Measurements from ENCODE around the gene TRIM58. TPM values are rescaled to one million over a fixed set of nuclear protein-coding genes. Genes with fewer than 3 reads are reported as not detected.

TRIM58 gene
- total RNA-seq (2022), result not detected in 2 replicates
- Bru-seq, nascent RNA, result not detected
- BruChase-seq, experiment 1, labeled RNA remaining after a 6-hour chase, result not detected
- percentile 4 among the genes with signal in this experiment for BruChase-seq, experiment 2, labeled RNA remaining after a 2-hour chase
- long read RNA-seq, result 0 reads

- Mint-ChIP-seq H3K9me3 (ENCODE audit: low read depth, unreplicated experiment) (peaks cover 30% of the 10 kb centered on the region), H3K27ac (ENCODE audit: unreplicated experiment) (no peak within 1 kb of the TSS), H3K4me3 (ENCODE audit: low read depth, unreplicated experiment) (no peak within 1 kb of the TSS), H3K27me3 (ENCODE audit: unreplicated experiment) (no peaks in the 10 kb centered on the region), H3K36me3 (ENCODE audit: insufficient read depth, unreplicated experiment) (no peaks in the 10 kb centered on the region), H3K4me1 (ENCODE audit: low read depth, unreplicated experiment) (no peaks in the 10 kb centered on the region)
- CTCF ChIA-PET, result no interaction called here
- BruUV-seq (replicated peaks), result no TSS peak
- intact Hi-C loops (cut with micrococcal nuclease; ENCODE audit: unreplicated experiment), result no loop called here
- no peak for DNase-seq
- no peak for TF ChIP-seq CTCF (IDR thresholded peaks at IDR 0.05; ENCODE audit: unreplicated experiment)
Observed at GRCh38 chr1:247857069-247857984, at the start of gene TRIM58. Gene TRIM58, plus strand, starts transcription at chr1:247857187. Its CDS starts 60 bp downstream, at chr1:247857247.

GRCh38 chr1:247812637-247813036 lies 44.4 kb upstream of the TRIM58 start:
- intact Hi-C loops (cut with micrococcal nuclease; ENCODE audit: unreplicated experiment), result no loop called here
- Mint-ChIP-seq H3K27me3 (ENCODE audit: unreplicated experiment) (no peaks in the 10 kb centered on the region), H3K4me1 (ENCODE audit: low read depth, unreplicated experiment) (no peaks in the 10 kb centered on the region), H3K9me3 (ENCODE audit: low read depth, unreplicated experiment) (peaks cover 20% of the 10 kb centered on the region), H3K36me3 (ENCODE audit: insufficient read depth, unreplicated experiment) (peaks cover 5% of the 10 kb centered on the region), H3K4me3 (ENCODE audit: low read depth, unreplicated experiment) (no peak overlapping the region), H3K27ac (ENCODE audit: unreplicated experiment) (no peak overlapping the region)
- no peak for DNase-seq
- BruUV-seq (replicated peaks), result no TSS peak
- CTCF ChIA-PET, result no interaction called here
- no peak for TF ChIP-seq CTCF (IDR thresholded peaks at IDR 0.05; ENCODE audit: unreplicated experiment)

- no TSS peak for BruUV-seq (replicated peaks)
- DNase-seq, result no peak
- Mint-ChIP-seq H3K27me3 (ENCODE audit: unreplicated experiment) (no peaks in the 10 kb centered on the region), H3K4me1 (ENCODE audit: low read depth, unreplicated experiment) (no peaks in the 10 kb centered on the region), H3K9me3 (ENCODE audit: low read depth, unreplicated experiment) (peaks cover 16% of the 10 kb centered on the region), H3K4me3 (ENCODE audit: low read depth, unreplicated experiment) (no peak overlapping the region), H3K36me3 (ENCODE audit: insufficient read depth, unreplicated experiment) (no peaks in the 10 kb centered on the region), H3K27ac (ENCODE audit: unreplicated experiment) (no peak overlapping the region)
- TF ChIP-seq CTCF (IDR thresholded peaks at IDR 0.05; ENCODE audit: unreplicated experiment), result no peak
- CTCF ChIA-PET, result no interaction called here
- intact Hi-C loops (cut with micrococcal nuclease; ENCODE audit: unreplicated experiment), result no loop called here
Observed at GRCh38 chr1:247822060-247822459, 34.9 kb upstream of the TRIM58 start.

- CTCF ChIA-PET, result no interaction called here
- TF ChIP-seq CTCF (IDR thresholded peaks at IDR 0.05; ENCODE audit: unreplicated experiment), result no peak
- Mint-ChIP-seq H3K27ac (ENCODE audit: unreplicated experiment) (no peak within 1 kb of the TSS), H3K4me1 (ENCODE audit: low read depth, unreplicated experiment) (no peaks in the 10 kb centered on the region), H3K27me3 (ENCODE audit: unreplicated experiment) (no peaks in the 10 kb centered on the region), H3K9me3 (ENCODE audit: low read depth, unreplicated experiment) (peaks cover 15% of the 10 kb centered on the region), H3K4me3 (ENCODE audit: low read depth, unreplicated experiment) (no peak within 1 kb of the TSS), H3K36me3 (ENCODE audit: insufficient read depth, unreplicated experiment) (no peaks in the 10 kb centered on the region)
- no peak for DNase-seq
- BruUV-seq (replicated peaks), result no TSS peak
- intact Hi-C loops (cut with micrococcal nuclease; ENCODE audit: unreplicated experiment), result no loop called here
Observed at GRCh38 chr1:247824023-247824422, 33.0 kb upstream of the TRIM58 start, which contains the start of gene OR14A16. Gene OR14A16, minus strand, starts transcription at chr1:247824119. Its CDS starts 8,390 bp downstream, at chr1:247815729.
